K562 (cell line): ENCODE data around the gene FBN3. TPM values are rescaled to one million over a fixed set of nuclear protein-coding genes. Genes with fewer than 3 reads are reported as not detected.

Source experiments
- CAMTA2 ChIP-seq: fragments of 250-450 bp; sonication (Bioruptor Pico); conservative IDR thresholded peaks from 2 replicates; pipeline ENCODE4 v1.5.1; 2022
- EP300 ChIP-seq: IDR thresholded peaks from 2 replicates; pipeline ENCODE4 v1.6.1; 2012; ENCODE audit warnings: low read length, improper control_type of control experiment
- FOXK2 ChIP-seq, 2 experiments: fragments of 450-650 bp; IDR thresholded peaks in 1 of 2; conservative IDR thresholded peaks in 1 of 2; 2 replicates each; pipeline ENCODE4 v1.6.1; 2016; ENCODE audit warnings: low read depth in 2 of 2, mild to moderate bottlenecking in 1 of 2
- GABPB1 ChIP-seq: sonication (generic); formaldehyde crosslinking; IDR thresholded peaks from 2 replicates; pipeline ENCODE4 v1.8.0; 2022; ENCODE audit warnings: mild to moderate bottlenecking, missing genetic modification reagents
- JUN ChIP-seq, 2 experiments: sonication (generic) in 1 of 2; formaldehyde crosslinking in 1 of 2; IDR thresholded peaks; 2 replicates each; pipeline versions ENCODE4 v1.6.1 to v1.8.0; 2012 to 2022; ENCODE audit warnings: borderline replicate concordance in 2 of 2, mild to moderate bottlenecking in 2 of 2, improper control_type of control experiment in 1 of 2, low read depth in 1 of 2, low read length in 1 of 2, missing genetic modification reagents in 1 of 2
- POU5F1 ChIP-seq: fragments of 150-350 bp; IDR thresholded peaks from 2 replicates; pipeline ENCODE4 v1.6.1; 2014; ENCODE audit warnings: borderline replicate concordance, low read length, low read depth, mild to moderate bottlenecking; ENCODE audit not compliant: partially characterized antibody
- RAD51 ChIP-seq: fragments of 450-650 bp; IDR thresholded peaks from 2 replicates; pipeline ENCODE4 v1.7.1; 2016; ENCODE audit warnings: low read depth, mild to moderate bottlenecking, borderline replicate concordance
- RBFOX2 ChIP-seq: fragments of 200-400 bp; formaldehyde crosslinking; IDR thresholded peaks from 2 replicates; pipeline ENCODE4 v1.6.1; 2017; ENCODE audit warnings: low read depth, mild to moderate bottlenecking, low read length, moderate library complexity
- RBM39 ChIP-seq: fragments of 200-400 bp; formaldehyde crosslinking; optimal IDR thresholded peaks from 2 replicates; pipeline ENCODE3; 2018; ENCODE audit warnings: low read depth, low read length
- TEAD4 ChIP-seq, 2 experiments: sonication (generic) in 1 of 2; formaldehyde crosslinking in 1 of 2; IDR thresholded peaks; 2 replicates each; pipeline versions ENCODE4 v1.6.1 to v1.8.0; 2012 to 2022; ENCODE audit warnings: borderline replicate concordance in 1 of 2, inconsistent platforms in 1 of 2, low read length in 1 of 2, mild to moderate bottlenecking in 1 of 2, missing genetic modification reagents in 1 of 2
- TFAM ChIP-seq: fragments of 250-450 bp; sonication (Bioruptor Pico); conservative IDR thresholded peaks from 2 replicates; pipeline ENCODE4 v1.5.0; 2021; ENCODE audit warnings: mild to moderate bottlenecking, moderate library complexity
- ZNF778 ChIP-seq: fragments of 450-650 bp; formaldehyde crosslinking; IDR thresholded peaks from 2 replicates; pipeline ENCODE4 v1.4.0; 2020; ENCODE audit warnings: mild to moderate bottlenecking, moderate library complexity
- polyA plus RNA-seq, 8 experiments: library from polyadenylated mRNA; depleted of rRNA in 4 of 8; stranded (reverse) in 5 of 8; unstranded in 3 of 8; fragments of >200 nt; fragmentation: Nextera tagmentation in 2 of 8; fragmentation: Illumina TruSeq in 1 of 8; extraction: Ambion mirVana in 2 of 8; extraction: Trizol in 1 of 8; gene quantifications; 2 replicates each; pipeline versions ENCODE4 v1.2.1 to v1.2.3, GENCODE V29; 2011 to 2014; ENCODE audit warnings: inconsistent platforms in 1 of 8, missing spikeins in 1 of 8
- total RNA-seq, 7 experiments: library from RNA; depleted of rRNA in 6 of 7; stranded (reverse); fragments of >200 nt in 6 of 7; fragmentation: Illumina TruSeq in 2 of 7; extraction: Trizol in 2 of 7; gene quantifications; 2 replicates each; pipeline versions ENCODE4 v1.2.1 to v1.2.3, GENCODE V29; 2011 to 2021; ENCODE audit warnings: low replicate concordance in 1 of 7
- TF ChIP-seq, protein P1 (sequence below): fragments of 250-450 bp; sonication (Bioruptor Pico); IDR thresholded peaks from 2 replicates; pipeline ENCODE4 v1.5.0; 2022; ENCODE audit warnings: mild to moderate bottlenecking
- TF ChIP-seq, protein P2 (sequence below): fragments of 450-650 bp; formaldehyde crosslinking; IDR thresholded peaks from 2 replicates; pipeline ENCODE4 v1.4.0; 2022; ENCODE audit warnings: missing genetic modification characterization
- TF ChIP-seq, protein P3 (sequence below), 2 experiments: fragments of 450-650 bp; conservative IDR thresholded peaks; 2 replicates each; pipeline ENCODE4 v1.6.1; 2017; ENCODE audit warnings: mild to moderate bottlenecking in 2 of 2, moderate library complexity in 2 of 2
- TF ChIP-seq, protein P4 (sequence below): fragments of 200-800 bp; sonication (Bioruptor generic); IDR thresholded peaks from 2 replicates; pipeline ENCODE4 v1.6.1; 2017; ENCODE audit warnings: missing genetic modification characterization, missing compliant biosample characterization

FBN3 gene
- total and polyA plus RNA-seq, 9 of the 15 experiments (the other 6 are each of a cell fraction or from before 2014, with no cell fraction given) = under 0.01 to 0.29 (median 0.01) TPM; not detected in 4

- TF ChIP-seq, protein P1, sequence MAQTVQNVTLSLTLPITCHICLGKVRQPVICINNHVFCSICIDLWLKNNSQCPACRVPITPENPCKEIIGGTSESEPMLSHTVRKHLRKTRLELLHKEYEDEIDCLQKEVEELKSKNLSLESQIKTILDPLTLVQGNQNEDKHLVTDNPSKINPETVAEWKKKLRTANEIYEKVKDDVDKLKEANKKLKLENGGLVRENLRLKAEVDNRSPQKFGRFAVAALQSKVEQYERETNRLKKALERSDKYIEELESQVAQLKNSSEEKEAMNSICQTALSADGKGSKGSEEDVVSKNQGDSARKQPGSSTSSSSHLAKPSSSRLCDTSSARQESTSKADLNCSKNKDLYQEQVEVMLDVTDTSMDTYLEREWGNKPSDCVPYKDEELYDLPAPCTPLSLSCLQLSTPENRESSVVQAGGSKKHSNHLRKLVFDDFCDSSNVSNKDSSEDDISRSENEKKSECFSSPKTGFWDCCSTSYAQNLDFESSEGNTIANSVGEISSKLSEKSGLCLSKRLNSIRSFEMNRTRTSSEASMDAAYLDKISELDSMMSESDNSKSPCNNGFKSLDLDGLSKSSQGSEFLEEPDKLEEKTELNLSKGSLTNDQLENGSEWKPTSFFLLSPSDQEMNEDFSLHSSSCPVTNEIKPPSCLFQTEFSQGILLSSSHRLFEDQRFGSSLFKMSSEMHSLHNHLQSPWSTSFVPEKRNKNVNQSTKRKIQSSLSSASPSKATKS (CRISPR knock-in tag) = no peak
- no peak for TF ChIP-seq TFAM (CRISPR knock-in tag)
- TF ChIP-seq RBM39 = no peak
- peak; percentile 19; the same call in 1 of the 2 replicates for TF ChIP-seq JUN (IDR thresholded peaks at IDR 0.05; ENCODE audit: borderline replicate concordance, low read depth, low read length)
- TF ChIP-seq JUN (CRISPR knock-in tag; IDR thresholded peaks at IDR 0.05; ENCODE audit: borderline replicate concordance) = no peak
- TF ChIP-seq TEAD4 (IDR thresholded peaks at IDR 0.05; ENCODE audit: low read length) = 0 out of 2 replicates have a peak, but pooled peaks have one; percentile 27
- no peak for TF ChIP-seq TEAD4 (CRISPR knock-in tag; IDR thresholded peaks at IDR 0.05; ENCODE audit: borderline replicate concordance)
- peak; percentile 85 to 89 for TF ChIP-seq FOXK2 (conservative IDR thresholded peaks at IDR 0.05 in 1 of 2, IDR thresholded peaks at IDR 0.05 in 1 of 2; ENCODE audit: low read depth in 2 of 2)
- TF ChIP-seq, protein P2, sequence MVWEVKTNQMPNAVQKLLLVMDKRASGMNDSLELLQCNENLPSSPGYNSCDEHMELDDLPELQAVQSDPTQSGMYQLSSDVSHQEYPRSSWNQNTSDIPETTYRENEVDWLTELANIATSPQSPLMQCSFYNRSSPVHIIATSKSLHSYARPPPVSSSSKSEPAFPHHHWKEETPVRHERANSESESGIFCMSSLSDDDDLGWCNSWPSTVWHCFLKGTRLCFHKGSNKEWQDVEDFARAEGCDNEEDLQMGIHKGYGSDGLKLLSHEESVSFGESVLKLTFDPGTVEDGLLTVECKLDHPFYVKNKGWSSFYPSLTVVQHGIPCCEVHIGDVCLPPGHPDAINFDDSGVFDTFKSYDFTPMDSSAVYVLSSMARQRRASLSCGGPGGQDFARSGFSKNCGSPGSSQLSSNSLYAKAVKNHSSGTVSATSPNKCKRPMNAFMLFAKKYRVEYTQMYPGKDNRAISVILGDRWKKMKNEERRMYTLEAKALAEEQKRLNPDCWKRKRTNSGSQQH (CRISPR knock-in tag) = no peak
- peak; percentile 76 for TF ChIP-seq RBFOX2
- peak; percentile 58 for TF ChIP-seq EP300
- TF ChIP-seq CAMTA2 (CRISPR knock-in tag) = no peak
- no peak for TF ChIP-seq POU5F1
- no peak for TF ChIP-seq RAD51
- TF ChIP-seq, protein P3, sequence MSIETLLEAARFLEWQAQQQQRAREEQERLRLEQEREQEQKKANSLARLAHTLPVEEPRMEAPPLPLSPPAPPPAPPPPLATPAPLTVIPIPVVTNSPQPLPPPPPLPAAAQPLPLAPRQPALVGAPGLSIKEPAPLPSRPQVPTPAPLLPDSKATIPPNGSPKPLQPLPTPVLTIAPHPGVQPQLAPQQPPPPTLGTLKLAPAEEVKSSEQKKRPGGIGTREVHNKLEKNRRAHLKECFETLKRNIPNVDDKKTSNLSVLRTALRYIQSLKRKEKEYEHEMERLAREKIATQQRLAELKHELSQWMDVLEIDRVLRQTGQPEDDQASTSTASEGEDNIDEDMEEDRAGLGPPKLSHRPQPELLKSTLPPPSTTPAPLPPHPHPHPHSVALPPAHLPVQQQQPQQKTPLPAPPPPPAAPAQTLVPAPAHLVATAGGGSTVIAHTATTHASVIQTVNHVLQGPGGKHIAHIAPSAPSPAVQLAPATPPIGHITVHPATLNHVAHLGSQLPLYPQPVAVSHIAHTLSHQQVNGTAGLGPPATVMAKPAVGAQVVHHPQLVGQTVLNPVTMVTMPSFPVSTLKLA (conservative IDR thresholded peaks at IDR 0.05) = peak; percentile 68 to 88; a peak in 3 of 4 replicates
- TF ChIP-seq ZNF778 (CRISPR knock-in tag) = no peak
- peak; percentile 87 for TF ChIP-seq GABPB1 (CRISPR knock-in tag)
- TF ChIP-seq, protein P4, sequence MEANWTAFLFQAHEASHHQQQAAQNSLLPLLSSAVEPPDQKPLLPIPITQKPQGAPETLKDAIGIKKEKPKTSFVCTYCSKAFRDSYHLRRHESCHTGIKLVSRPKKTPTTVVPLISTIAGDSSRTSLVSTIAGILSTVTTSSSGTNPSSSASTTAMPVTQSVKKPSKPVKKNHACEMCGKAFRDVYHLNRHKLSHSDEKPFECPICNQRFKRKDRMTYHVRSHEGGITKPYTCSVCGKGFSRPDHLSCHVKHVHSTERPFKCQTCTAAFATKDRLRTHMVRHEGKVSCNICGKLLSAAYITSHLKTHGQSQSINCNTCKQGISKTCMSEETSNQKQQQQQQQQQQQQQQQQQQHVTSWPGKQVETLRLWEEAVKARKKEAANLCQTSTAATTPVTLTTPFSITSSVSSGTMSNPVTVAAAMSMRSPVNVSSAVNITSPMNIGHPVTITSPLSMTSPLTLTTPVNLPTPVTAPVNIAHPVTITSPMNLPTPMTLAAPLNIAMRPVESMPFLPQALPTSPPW = peak; percentile 84
Measured at GRCh38 chr19:8085598-8086408, 63.6 kb downstream of the FBN3 start (continued).
